Smooth muscle cell (in vitro differentiated cells): ENCODE results near the gene RBM10. TPM values are rescaled to one million over a fixed set of nuclear protein-coding genes. Genes with fewer than 3 reads are reported as not detected.

Experiments used
- DNase-seq: peaks from one replicate; lab custom pipeline; 2025; ENCODE audit not compliant: unreplicated experiment; lab: John Stamatoyannopoulos, UW
- H2AFZ ChIP-seq: fragments of 200-600 bp; sonication (generic); 2 replicates; pipeline ENCODE4 v1.6.0; 2016; ENCODE audit warnings: antibody characterized with exemption, low read depth, mild to moderate bottlenecking
- H3F3A ChIP-seq: fragments of 200-600 bp; sonication (generic); 2 replicates; pipeline ENCODE4 v1.6.0; 2017; ENCODE audit warnings: antibody characterized with exemption, low read depth
- H3K27ac ChIP-seq: fragments of 200-600 bp; sonication (generic); 2 replicates; pipeline ENCODE4 v1.5.1; 2016; ENCODE audit warnings: low read depth, mild to moderate bottlenecking
- H3K27me3 ChIP-seq: fragments of 200-600 bp; sonication (generic); 2 replicates; pipeline ENCODE4 v1.6.1; 2016; ENCODE audit warnings: low read depth, mild to moderate bottlenecking
- H3K36me3 ChIP-seq: fragments of 200-600 bp; sonication (generic); 2 replicates; pipeline ENCODE4 v1.5.1; 2016; ENCODE audit warnings: low read depth
- H3K4me1 ChIP-seq: fragments of 200-600 bp; sonication (generic); 2 replicates; pipeline ENCODE4 v1.5.1; 2016; ENCODE audit warnings: low read depth
- H3K4me2 ChIP-seq: fragments of 200-600 bp; sonication (generic); 2 replicates; pipeline ENCODE4 v1.6.0; 2016; ENCODE audit warnings: mild to moderate bottlenecking
- H3K4me3 ChIP-seq: fragments of 200-600 bp; sonication (generic); 2 replicates; pipeline ENCODE4 v1.5.1; 2016; ENCODE audit warnings: mild to moderate bottlenecking
- H3K79me2 ChIP-seq: fragments of 200-600 bp; sonication (generic); 2 replicates; pipeline ENCODE4 v1.6.0; 2016; ENCODE audit warnings: low read depth, mild to moderate bottlenecking
- H3K9ac ChIP-seq: fragments of 200-600 bp; sonication (generic); 2 replicates; pipeline ENCODE4 v1.6.0; 2016; ENCODE audit warnings: low read depth
- H3K9me3 ChIP-seq: fragments of 200-600 bp; sonication (generic); replicated peaks from 2 replicates; pipeline ENCODE4 v1.5.1; 2016; ENCODE audit warnings: low read depth
- H4K20me1 ChIP-seq: fragments of 200-600 bp; sonication (generic); 2 replicates; pipeline ENCODE4 v1.6.0; 2016; ENCODE audit warnings: low read depth
- WGBS: methylation state at CpG from one replicate; pipeline ENCODE4 v1.1.7; 2016; ENCODE audit warnings: low lambda C conversion rate; 5-methylcytosine and 5-hydroxymethylcytosine counted together
- polyA plus RNA-seq: library from polyadenylated mRNA; unstranded; fragments of >200 nt; fragmentation: Nextera tagmentation; extraction: Ambion mirVana; gene quantifications from 2 replicates; pipeline ENCODE4 v1.2.1, GENCODE V29; 2016
- total RNA-seq: library from RNA; depleted of rRNA; stranded (reverse); fragments of >200 nt; gene quantifications from 2 replicates; pipeline ENCODE4 v1.2.3, GENCODE V29; 2014
- TF ChIP-seq, protein P1 (sequence below): fragments of 200-600 bp; sonication (generic); IDR thresholded peaks from 2 replicates; pipeline ENCODE4 v1.5.1; 2017; ENCODE audit warnings: borderline replicate concordance, mild to moderate bottlenecking, antibody characterized with exemption; ENCODE audit not compliant: insufficient read depth, poor library complexity, severe bottlenecking

RBM10 gene
- total and polyA plus RNA-seq, 2 experiments from 2014 or later, result 18.3 to 39.2 TPM

DNA sequence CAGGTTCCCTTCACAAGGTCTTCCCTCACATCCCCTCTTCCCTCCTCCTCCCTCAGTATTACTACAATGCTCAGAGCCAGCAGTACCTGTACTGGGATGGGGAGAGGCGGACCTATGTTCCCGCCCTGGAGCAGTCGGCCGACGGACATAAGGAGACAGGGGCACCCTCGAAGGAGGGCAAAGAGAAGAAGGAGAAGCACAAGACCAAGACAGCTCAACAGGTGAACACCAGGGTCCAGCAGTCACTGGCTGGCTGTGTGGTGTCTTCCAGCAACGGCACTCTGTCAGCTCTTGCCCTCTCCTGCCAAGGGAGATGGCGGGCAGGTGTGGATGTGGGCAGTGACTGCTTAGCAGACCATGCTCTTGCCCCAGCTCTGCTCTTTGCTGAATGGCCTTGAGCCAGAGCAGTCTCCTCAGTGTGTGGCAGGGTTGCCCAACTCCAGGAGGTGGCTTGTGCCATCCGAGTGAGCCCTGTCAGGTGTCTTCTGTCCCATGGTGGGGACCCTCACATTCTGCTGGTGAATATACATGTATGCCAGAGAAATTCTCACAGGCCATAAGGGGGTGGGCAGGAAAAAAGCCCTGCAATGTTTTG lies 37.2 kb downstream of the RBM10 start:
- H3K4me1 ChIP-seq, result no peaks in the 10 kb centered on the region
- no peaks in the 10 kb centered on the region for H3K27me3 ChIP-seq
- H4K20me1 ChIP-seq, result no peaks in the 10 kb centered on the region
- no peak overlapping the region for H3K4me2 ChIP-seq
- no peak overlapping the region for H2AFZ ChIP-seq
- no peaks in the 10 kb centered on the region for H3F3A ChIP-seq
- H3K9me3 ChIP-seq, result no peaks in the 10 kb centered on the region
- no peak for DNase-seq
- H3K9ac ChIP-seq, result no peak overlapping the region
- TF ChIP-seq, protein P1, sequence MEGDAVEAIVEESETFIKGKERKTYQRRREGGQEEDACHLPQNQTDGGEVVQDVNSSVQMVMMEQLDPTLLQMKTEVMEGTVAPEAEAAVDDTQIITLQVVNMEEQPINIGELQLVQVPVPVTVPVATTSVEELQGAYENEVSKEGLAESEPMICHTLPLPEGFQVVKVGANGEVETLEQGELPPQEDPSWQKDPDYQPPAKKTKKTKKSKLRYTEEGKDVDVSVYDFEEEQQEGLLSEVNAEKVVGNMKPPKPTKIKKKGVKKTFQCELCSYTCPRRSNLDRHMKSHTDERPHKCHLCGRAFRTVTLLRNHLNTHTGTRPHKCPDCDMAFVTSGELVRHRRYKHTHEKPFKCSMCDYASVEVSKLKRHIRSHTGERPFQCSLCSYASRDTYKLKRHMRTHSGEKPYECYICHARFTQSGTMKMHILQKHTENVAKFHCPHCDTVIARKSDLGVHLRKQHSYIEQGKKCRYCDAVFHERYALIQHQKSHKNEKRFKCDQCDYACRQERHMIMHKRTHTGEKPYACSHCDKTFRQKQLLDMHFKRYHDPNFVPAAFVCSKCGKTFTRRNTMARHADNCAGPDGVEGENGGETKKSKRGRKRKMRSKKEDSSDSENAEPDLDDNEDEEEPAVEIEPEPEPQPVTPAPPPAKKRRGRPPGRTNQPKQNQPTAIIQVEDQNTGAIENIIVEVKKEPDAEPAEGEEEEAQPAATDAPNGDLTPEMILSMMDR, result no peak
- H3K4me3 ChIP-seq, result no peak overlapping the region
- H3K36me3 ChIP-seq, result no peaks in the 10 kb centered on the region
- 94% methylated on average over 9 of the region's 9 CpGs for WGBS
- no peaks in the 10 kb centered on the region for H3K79me2 ChIP-seq
- H3K27ac ChIP-seq, result no peak overlapping the region

DNA sequence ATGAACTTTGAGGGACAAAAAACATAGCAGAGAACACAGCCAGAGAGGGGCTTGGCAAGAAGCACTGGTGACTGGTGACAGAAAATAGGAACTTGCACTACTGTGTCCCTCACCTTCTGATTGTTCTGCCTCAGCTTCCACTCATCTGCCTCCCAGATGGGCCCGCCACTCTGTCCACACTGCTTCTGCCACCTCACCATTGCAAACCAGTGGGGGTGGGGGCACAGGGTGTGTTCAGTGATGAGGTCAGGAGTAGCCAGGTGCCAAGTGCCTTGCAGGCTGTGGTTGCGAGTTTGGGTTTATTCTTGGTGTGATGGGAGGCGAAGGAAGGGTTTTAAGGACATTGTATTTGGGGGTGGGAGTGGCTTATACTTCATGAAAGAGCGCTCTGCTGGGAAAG lies 39.5 kb downstream of the RBM10 start:
- Histone ChIP-seq H3K4me1 (no peaks in the 10 kb centered on the region), H3K9me3 (no peaks in the 10 kb centered on the region), H3K27ac (no peak overlapping the region), H2AFZ (no peak overlapping the region), H3K36me3 (no peaks in the 10 kb centered on the region), H3K79me2 (no peaks in the 10 kb centered on the region), H3K27me3 (no peaks in the 10 kb centered on the region), H4K20me1 (no peaks in the 10 kb centered on the region), H3F3A (no peaks in the 10 kb centered on the region), H3K4me2 (no peak overlapping the region), H3K9ac (no peak overlapping the region), H3K4me3 (no peak overlapping the region)
- 88% methylated on average over 4 of the region's 4 CpGs for WGBS
- TF ChIP-seq, protein P1, result no peak
- DNase-seq, result no peak

DNA sequence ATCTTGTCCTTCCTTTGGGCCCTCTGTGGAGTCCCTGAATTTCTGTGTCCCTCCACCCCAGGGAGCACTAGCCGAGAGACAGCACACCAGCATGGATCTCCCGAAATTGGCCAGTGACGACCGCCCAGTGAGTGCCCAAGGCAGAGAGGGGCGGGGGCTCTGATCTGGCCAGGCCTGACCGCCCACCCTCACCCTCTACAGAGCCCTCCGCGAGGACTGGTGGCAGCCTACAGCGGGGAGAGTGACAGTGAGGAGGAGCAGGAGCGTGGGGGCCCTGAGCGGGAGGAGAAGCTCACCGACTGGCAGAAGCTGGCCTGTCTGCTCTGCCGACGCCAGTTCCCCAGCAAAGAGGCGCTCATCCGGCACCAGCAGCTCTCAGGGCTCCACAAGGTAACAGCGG lies 40.2 kb downstream of the RBM10 start:
- Histone ChIP-seq H3K27me3 (no peaks in the 10 kb centered on the region), H4K20me1 (no peaks in the 10 kb centered on the region), H3K9me3 (no peaks in the 10 kb centered on the region), H3K4me1 (no peaks in the 10 kb centered on the region), H3K27ac (no peak overlapping the region), H3K9ac (no peak overlapping the region), H3K36me3 (no peaks in the 10 kb centered on the region), H3K4me2 (no peak overlapping the region), H3K79me2 (no peaks in the 10 kb centered on the region), H3F3A (no peaks in the 10 kb centered on the region), H3K4me3 (no peak overlapping the region), H2AFZ (no peak overlapping the region)
- no peak for DNase-seq
- TF ChIP-seq, protein P1, result no peak
- 90% methylated on average over 17 of the region's 17 CpGs for WGBS

DNA sequence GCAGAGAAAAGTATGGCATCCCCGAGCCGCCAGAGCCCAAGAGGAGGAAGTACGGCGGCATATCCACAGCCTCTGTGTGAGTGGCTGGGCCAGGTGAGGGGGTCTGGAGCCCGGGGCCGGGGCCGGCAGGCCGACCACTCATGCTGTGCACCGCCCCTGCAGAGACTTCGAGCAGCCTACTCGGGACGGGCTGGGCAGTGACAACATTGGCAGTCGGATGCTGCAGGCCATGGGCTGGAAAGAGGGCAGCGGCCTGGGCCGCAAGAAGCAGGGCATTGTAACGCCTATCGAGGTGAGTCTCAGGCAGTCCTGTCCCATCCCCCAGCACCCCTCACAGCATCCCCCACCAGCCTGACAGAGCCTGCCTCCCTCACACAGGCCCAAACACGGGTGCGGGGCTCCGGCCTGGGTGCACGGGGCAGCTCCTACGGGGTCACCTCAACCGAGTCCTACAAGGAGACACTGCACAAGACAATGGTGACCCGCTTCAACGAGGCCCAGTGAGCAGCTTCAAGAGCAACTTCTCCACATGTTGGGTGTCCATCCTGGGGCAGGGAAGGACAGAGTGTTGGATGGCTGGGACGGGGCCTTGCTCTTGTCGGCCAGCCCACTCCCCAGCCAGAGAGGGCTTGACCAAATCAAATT lies 41.2 kb downstream of the RBM10 start:
- no peaks in the 10 kb centered on the region for H3K79me2 ChIP-seq
- WGBS, result 94% methylated on average over 27 of the region's 27 CpGs
- no peak overlapping the region for H3K9ac ChIP-seq
- TF ChIP-seq, protein P1, result no peak
- H3K9me3 ChIP-seq, result no peaks in the 10 kb centered on the region
- H3F3A ChIP-seq, result no peaks in the 10 kb centered on the region
- H3K4me1 ChIP-seq, result no peaks in the 10 kb centered on the region
- no peak overlapping the region for H3K4me3 ChIP-seq
- no peak overlapping the region for H3K27ac ChIP-seq
- no peak overlapping the region for H3K4me2 ChIP-seq
- H3K36me3 ChIP-seq, result no peaks in the 10 kb centered on the region
- no peak overlapping the region for H2AFZ ChIP-seq
- no peaks in the 10 kb centered on the region for H4K20me1 ChIP-seq
- no peak for DNase-seq
- no peaks in the 10 kb centered on the region for H3K27me3 ChIP-seq
